ENCODE measurements around the gene CNBD2.
"Not testable (repeated sequence)": the region's sequence is repeated elsewhere in the genome, so short reads cannot be mapped to it uniquely, and the experiment has no call there.

Gene CNBD2

GRCh38 chr20:36017048-36017951, 48.9 kb downstream of the CNBD2 start:
- peak overlapping the region in 10 of 21 experiments; percentile 4 to 79 (median 21) for H3K27ac ChIP-seq
- no peak overlapping the region for H3K4me3 ChIP-seq

- Histone ChIP-seq H3K4me3 (no peak overlapping the region), H3K27ac (peak overlapping the region in 2 of 21 experiments; percentile 21 to 35)
Observed at GRCh38 chr20:36018208-36018988, 50.0 kb downstream of the CNBD2 start.

GRCh38 chr20:36026131-36026530, 57.7 kb downstream of the CNBD2 start:
- H3K4me3 ChIP-seq, H3K27ac ChIP-seq: not testable (repeated sequence)

GRCh38 chr20:36028106-36028808, 59.9 kb downstream of the CNBD2 start:
- H3K4me3 ChIP-seq = no peak overlapping the region
- H3K27ac ChIP-seq = no peak overlapping the region

GRCh38 chr20:36030149-36030548, 61.8 kb downstream of the CNBD2 start:
- H3K4me3 ChIP-seq = no peak overlapping the region
- no peak overlapping the region for H3K27ac ChIP-seq

- Histone ChIP-seq H3K4me3 (no peak overlapping the region), H3K27ac (no peak overlapping the region)
Observed at GRCh38 chr20:36031806-36032205, 63.4 kb downstream of the CNBD2 start.

- Histone ChIP-seq H3K4me3 (no peak overlapping the region), H3K27ac (no peak overlapping the region)
Observed at GRCh38 chr20:36034875-36035274, 66.5 kb downstream of the CNBD2 start.

GRCh38 chr20:36035745-36036144, 67.4 kb downstream of the CNBD2 start:
- no peak overlapping the region for H3K27ac ChIP-seq
- no peak overlapping the region for H3K4me3 ChIP-seq

GRCh38 chr20:36036688-36037087, 68.3 kb downstream of the CNBD2 start:
- H3K27ac ChIP-seq = no peak overlapping the region
- H3K4me3 ChIP-seq = no peak overlapping the region

- H3K27ac ChIP-seq = no peak overlapping the region
Observed at GRCh38 chr20:36040571-36040970, 72.2 kb downstream of the CNBD2 start.

GRCh38 chr20:36043441-36043840, 75.1 kb downstream of the CNBD2 start:
- Histone ChIP-seq H3K27ac (no peak overlapping the region), H3K4me3 (no peak overlapping the region)

More at GRCh38 chr20:36040571-36040970, 72.2 kb downstream of the CNBD2 start:
- no peak overlapping the region for H3K4me3 ChIP-seq

- no peak overlapping the region for H3K4me3 ChIP-seq
- no peak overlapping the region for H3K27ac ChIP-seq
Observed at GRCh38 chr20:36043892-36044515, 75.6 kb downstream of the CNBD2 start.

GRCh38 chr20:36045373-36045714, 77.0 kb downstream of the CNBD2 start:
- Histone ChIP-seq H3K27ac (no peak overlapping the region), H3K4me3 (no peak overlapping the region)

- not testable (repeated sequence) for H3K27ac ChIP-seq, H3K4me3 ChIP-seq
Observed at GRCh38 chr20:36046073-36046798, 77.8 kb downstream of the CNBD2 start.

- H3K27ac ChIP-seq = peak overlapping the region in 6 of 21 experiments; percentile 96 to 100 (median 99)
- peak overlapping the region; percentile 87 to 99 (median 94) for H3K4me3 ChIP-seq
Observed at GRCh38 chr20:36049408-36049807, 81.0 kb downstream of the CNBD2 start.

GRCh38 chr20:36050436-36051317, 82.3 kb downstream of the CNBD2 start:
- Histone ChIP-seq H3K27ac (peak overlapping the region; percentile 96 to 100 (median 99)), H3K4me3 (peak overlapping the region; percentile 87 to 99 (median 94))

- peak overlapping the region; percentile 87 to 99 (median 94) for H3K4me3 ChIP-seq
- H3K27ac ChIP-seq = peak overlapping the region in 20 of 21 experiments; percentile 96 to 100 (median 99)
Observed at GRCh38 chr20:36051318-36052116, 83.1 kb downstream of the CNBD2 start.

Data from skin epidermis (tissue), 12 donors.